OCI-LY3 (cell line): Measurements from ENCODE around the gene LAMA3.

Experiments used
- H2AFZ ChIP-seq: fragments of 200-600, 300-600 bp; shearing (Covaris generic); 2 replicates; pipeline ENCODE4 v1.6.0; 2014; ENCODE audit warnings: antibody characterized with exemption, low read depth, low read length
- H3K27ac ChIP-seq: fragments of 200-600, 300-600 bp; sonication (generic); 2 replicates; pipeline ENCODE4 v1.5.1; 2014; ENCODE audit warnings: mild to moderate bottlenecking, low read length, moderate library complexity, mixed read lengths
- H3K27me3 ChIP-seq: fragments of 200-600, 300-600 bp; sonication (generic); 2 replicates; pipeline ENCODE4 v1.6.1; 2014; ENCODE audit warnings: low read depth, low read length, mixed read lengths
- H3K36me3 ChIP-seq: fragments of 200-600, 300-600 bp; sonication (generic); replicated peaks from 2 replicates; pipeline ENCODE3; 2014; ENCODE audit warnings: low read depth, low read length, mixed read lengths
- H3K4me1 ChIP-seq: fragments of 300-600, 200-600 bp; sonication (generic); 2 replicates; pipeline ENCODE4 v1.6.1; 2014; ENCODE audit warnings: low read length, mixed read lengths
- H3K4me2 ChIP-seq: fragments of 200-600, 300-600 bp; sonication (generic); 2 replicates; pipeline ENCODE4 v1.6.1; 2014; ENCODE audit warnings: low read length, mixed read lengths
- H3K4me3 ChIP-seq: fragments of 300-600, 200-600 bp; sonication (generic); 2 replicates; pipeline ENCODE4 v1.5.1; 2014; ENCODE audit warnings: antibody characterized with exemption, mild to moderate bottlenecking, low read length, moderate library complexity
- H3K79me2 ChIP-seq: fragments of 300-600, 200-600 bp; shearing (Covaris generic); 2 replicates; pipeline ENCODE4 v1.6.1; 2014; ENCODE audit warnings: mild to moderate bottlenecking, low read length, mixed read lengths
- H3K9ac ChIP-seq: fragments of 300-600, 200-600 bp; shearing (Covaris generic); 2 replicates; pipeline ENCODE4 v1.6.0; 2014; ENCODE audit warnings: mild to moderate bottlenecking, low read length, moderate library complexity
- H3K9me3 ChIP-seq: fragments of 200-600, 300-600 bp; shearing (Covaris generic); 2 replicates; pipeline ENCODE4 v1.6.1; 2014; ENCODE audit warnings: low read length, mixed read lengths; ENCODE audit not compliant: insufficient read depth
- H4K20me1 ChIP-seq: fragments of 200-600, 300-600 bp; sonication (generic); 2 replicates; pipeline ENCODE4 v1.6.1; 2016; ENCODE audit warnings: low read length, mixed read lengths; ENCODE audit not compliant: insufficient read depth
- CTCF ChIP-seq: fragments of 200-600, 300-600 bp; sonication (generic); IDR thresholded peaks from 2 replicates; pipeline ENCODE4 v1.5.1; 2014; ENCODE audit warnings: antibody characterized with exemption, low read length, low read depth
- EZH2phosphoT487 ChIP-seq: fragments of 200-600 bp; shearing (Covaris generic); IDR thresholded peaks from 2 replicates; pipeline ENCODE4 v1.6.1; 2018; ENCODE audit warnings: antibody characterized with exemption, mixed run types, low read depth

The LAMA3 gene

DNA sequence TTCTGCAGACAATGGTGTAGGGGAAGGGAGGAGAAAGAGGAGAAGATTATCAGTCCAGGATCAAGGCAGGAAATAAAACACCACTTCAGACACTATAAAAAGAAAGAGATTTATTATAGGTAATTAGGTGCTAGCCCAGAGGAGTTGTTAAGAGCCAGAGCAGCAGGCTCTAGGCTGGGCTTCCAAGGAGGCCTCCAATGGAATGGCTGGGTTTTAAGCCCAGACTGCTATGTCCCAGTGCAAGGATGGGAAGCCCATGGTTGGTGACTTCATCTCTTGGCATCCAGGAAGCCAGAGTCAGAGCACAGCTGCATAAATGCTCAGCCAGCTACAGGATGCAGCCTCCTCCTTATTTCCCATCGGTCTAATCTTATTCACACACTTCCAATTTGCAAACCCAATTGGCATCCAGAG is 95.6 kb downstream of the LAMA3 start:
- Histone ChIP-seq H3K27ac (no peak overlapping the region), H3K9me3 (peaks cover 19% of the 10 kb centered on the region), H3K4me3 (no peak overlapping the region), H3K36me3 (peaks cover 6% of the 10 kb centered on the region), H3K79me2 (no peaks in the 10 kb centered on the region), H3K9ac (no peak overlapping the region), H3K27me3 (no peaks in the 10 kb centered on the region; the same call in 1 of the 2 replicates), H2AFZ (no peak overlapping the region), H3K4me1 (no peaks in the 10 kb centered on the region), H4K20me1 (no peaks in the 10 kb centered on the region), H3K4me2 (no peak overlapping the region)
- no peak for TF ChIP-seq CTCF
- TF ChIP-seq EZH2phosphoT487: no peak

DNA sequence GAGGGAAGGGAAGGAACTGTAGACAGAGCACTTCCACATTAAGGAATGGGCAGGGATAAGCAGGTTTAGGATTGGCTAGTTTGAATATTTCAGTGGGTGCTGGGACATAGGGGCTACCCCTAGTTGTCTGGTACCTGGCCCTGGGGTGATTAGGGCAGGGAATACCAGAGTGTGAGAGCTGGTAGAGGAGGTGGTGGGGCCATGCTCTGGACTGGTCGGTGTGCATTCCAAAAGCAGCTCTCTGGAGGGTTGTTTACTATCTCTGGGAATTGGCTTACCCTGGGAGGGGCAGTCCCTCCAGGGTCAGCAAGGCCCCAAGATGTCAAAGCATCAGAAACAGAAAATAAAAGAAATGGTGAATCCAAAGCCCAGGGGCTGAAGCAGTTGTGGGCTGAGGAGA is 103.8 kb downstream of the LAMA3 start:
- no peak overlapping the region for H3K4me3 ChIP-seq
- H3K27ac ChIP-seq: no peak overlapping the region
- H3K79me2 ChIP-seq: no peaks in the 10 kb centered on the region
- no peak overlapping the region for H3K4me2 ChIP-seq
- no peaks in the 10 kb centered on the region for H3K27me3 ChIP-seq
- H3K9ac ChIP-seq: no peak overlapping the region
- TF ChIP-seq EZH2phosphoT487 (no peak), CTCF (no peak)
- H2AFZ ChIP-seq: no peak overlapping the region
- no peaks in the 10 kb centered on the region for H3K9me3 ChIP-seq
- no peaks in the 10 kb centered on the region for H3K36me3 ChIP-seq
- no peaks in the 10 kb centered on the region for H3K4me1 ChIP-seq
- no peaks in the 10 kb centered on the region for H4K20me1 ChIP-seq

DNA sequence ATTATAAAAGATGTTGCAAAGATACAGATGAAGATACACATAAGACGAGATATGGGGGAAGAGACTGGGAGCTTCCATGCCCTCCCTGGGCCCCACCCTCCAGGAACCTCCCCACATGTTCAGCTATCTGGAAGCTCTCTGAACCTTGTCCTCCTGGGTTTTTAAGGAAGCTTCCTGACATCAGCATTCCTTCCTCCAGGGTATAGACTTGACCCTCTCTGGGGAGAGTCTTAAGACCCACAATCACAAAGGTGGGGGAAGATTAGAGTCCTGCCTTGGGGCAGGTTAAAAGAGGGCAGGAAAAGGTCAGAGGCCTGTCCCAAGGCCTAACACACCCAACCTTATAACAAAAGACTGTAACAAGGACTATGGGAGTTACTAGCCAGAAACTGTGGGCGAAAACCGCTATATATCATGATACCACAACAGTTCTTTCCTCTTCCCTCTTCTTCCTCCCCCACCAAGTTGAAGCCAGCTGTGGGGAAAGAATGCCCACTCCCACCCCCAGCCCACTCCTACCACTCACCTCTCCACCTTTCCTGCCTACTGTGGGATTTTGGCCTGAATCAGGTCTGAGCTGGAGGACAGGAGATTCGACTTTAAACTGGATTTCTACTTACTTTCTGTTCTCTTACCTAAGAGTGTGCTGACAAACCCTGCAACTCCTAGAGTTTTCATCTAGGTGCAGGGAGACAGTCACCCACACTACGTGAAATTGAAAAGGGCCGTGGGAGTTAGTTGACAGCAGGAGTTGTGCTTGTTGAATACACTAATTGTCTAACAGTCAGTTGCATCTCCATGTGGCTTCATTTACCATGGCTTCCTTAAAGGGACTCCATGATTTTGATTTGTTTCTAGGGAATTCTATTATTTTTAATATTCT is 105.0 kb downstream of the LAMA3 start:
- Histone ChIP-seq H3K9ac (no peak overlapping the region), H3K4me3 (no peak overlapping the region), H3K79me2 (no peaks in the 10 kb centered on the region), H3K27ac (no peak overlapping the region), H3K4me2 (no peak overlapping the region), H4K20me1 (no peaks in the 10 kb centered on the region), H3K4me1 (no peaks in the 10 kb centered on the region), H2AFZ (no peak overlapping the region), H3K9me3 (no peaks in the 10 kb centered on the region), H3K36me3 (no peaks in the 10 kb centered on the region), H3K27me3 (no peaks in the 10 kb centered on the region)
- TF ChIP-seq EZH2phosphoT487 (no peak), CTCF (no peak)

DNA sequence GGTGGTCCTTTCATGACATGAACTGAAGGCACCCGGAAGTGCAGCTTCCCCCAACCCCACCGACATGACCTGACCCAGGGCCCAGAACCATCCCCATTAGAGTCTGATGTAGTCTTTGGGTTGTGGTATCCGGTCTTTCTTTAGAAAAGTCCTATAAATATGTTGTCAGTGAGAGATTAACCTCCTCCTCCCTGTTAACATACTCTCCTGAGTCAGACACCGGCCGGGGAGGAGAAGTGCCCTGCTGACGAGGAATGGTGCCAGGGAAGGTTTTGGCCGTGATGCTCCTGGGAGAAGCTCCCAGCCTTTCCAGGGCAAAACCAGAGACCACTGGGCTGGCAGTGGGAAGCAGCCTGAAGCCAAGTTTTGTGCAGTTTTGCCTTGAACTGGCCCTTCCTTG is 109.0 kb downstream of the LAMA3 start:
- H4K20me1 ChIP-seq: no peaks in the 10 kb centered on the region
- H3K9me3 ChIP-seq: no peaks in the 10 kb centered on the region
- H3K27ac ChIP-seq: no peak overlapping the region
- H3K27me3 ChIP-seq: no peaks in the 10 kb centered on the region
- no peak overlapping the region for H3K4me3 ChIP-seq
- no peak overlapping the region for H2AFZ ChIP-seq
- no peak overlapping the region for H3K4me2 ChIP-seq
- no peak overlapping the region for H3K9ac ChIP-seq
- TF ChIP-seq EZH2phosphoT487 (no peak), CTCF (no peak)
- no peaks in the 10 kb centered on the region for H3K4me1 ChIP-seq
- no peaks in the 10 kb centered on the region for H3K79me2 ChIP-seq
- H3K36me3 ChIP-seq: no peaks in the 10 kb centered on the region
